ENCODE measurements around the gene ATAD3C. TPM values are rescaled to one million over a fixed set of nuclear protein-coding genes. Genes with fewer than 3 reads are reported as not detected.
"Not testable (repeated sequence)": the region's sequence is repeated elsewhere in the genome, so short reads cannot be mapped to it uniquely, and the experiment has no call there.

ATAD3C gene
- not detected in 2 replicates for total RNA-seq (2014; rRNA removed; shearing (Covaris generic); ENCODE audit: low replicate concordance)

- in situ Hi-C loops (cut with HindIII; ENCODE audit: low pct_unique_long_range_greater_than_20kb, low sequenced_read_pairs): no loop called here
- no peak for DNase-seq (ENCODE audit: low read depth)
Measured at GRCh38 chr1:1449099-1449739, at the start of gene ATAD3C. TSS of gene ATAD3C (plus strand) at chr1:1449689. CDS start at chr1:1450684, 995 bp downstream.

- DNase-seq (ENCODE audit: low read depth): peak; percentile 19
- in situ Hi-C loops (cut with HindIII; ENCODE audit: low pct_unique_long_range_greater_than_20kb, low sequenced_read_pairs): no loop called here
Measured at GRCh38 chr1:1399872-1400575, 49.5 kb upstream of the ATAD3C start.

- in situ Hi-C loops (cut with HindIII; ENCODE audit: low pct_unique_long_range_greater_than_20kb, low sequenced_read_pairs): no loop called here
- no peak for DNase-seq (ENCODE audit: low read depth)
Measured at GRCh38 chr1:1400576-1401456, 48.7 kb upstream of the ATAD3C start.

- no peak for DNase-seq (ENCODE audit: low read depth)
Measured at GRCh38 chr1:1401457-1402010, 48.0 kb upstream of the ATAD3C start.

GRCh38 chr1:1402072-1402900 is 47.2 kb upstream of the ATAD3C start:
- peak; percentile 44 for DNase-seq (ENCODE audit: low read depth)
- in situ Hi-C loops (cut with HindIII; ENCODE audit: low pct_unique_long_range_greater_than_20kb, low sequenced_read_pairs): no loop called here

More at GRCh38 chr1:1401457-1402010, 48.0 kb upstream of the ATAD3C start:
- in situ Hi-C loops (cut with HindIII; ENCODE audit: low pct_unique_long_range_greater_than_20kb, low sequenced_read_pairs): no loop called here

GRCh38 chr1:1402901-1403392 is 46.5 kb upstream of the ATAD3C start:
- DNase-seq (ENCODE audit: low read depth); in situ Hi-C loops (cut with HindIII; ENCODE audit: low pct_unique_long_range_greater_than_20kb, low sequenced_read_pairs): not testable (repeated sequence)

- in situ Hi-C loops (cut with HindIII; ENCODE audit: low pct_unique_long_range_greater_than_20kb, low sequenced_read_pairs): no loop called here
- no peak for DNase-seq (ENCODE audit: low read depth)
Measured at GRCh38 chr1:1403653-1404052, 45.8 kb upstream of the ATAD3C start.

GRCh38 chr1:1406101-1406820 is 43.2 kb upstream of the ATAD3C start:
- in situ Hi-C loops (cut with HindIII; ENCODE audit: low pct_unique_long_range_greater_than_20kb, low sequenced_read_pairs): no loop called here
- DNase-seq (ENCODE audit: low read depth): no peak

GRCh38 chr1:1406821-1407635 is 42.5 kb upstream of the ATAD3C start, which contains the start of gene MRPL20:
TSS of gene MRPL20 (minus strand) at chr1:1407293. CDS start at chr1:1407217, 76 bp downstream.
- DNase-seq (ENCODE audit: low read depth): peak; percentile 76
- in situ Hi-C loops (cut with HindIII; ENCODE audit: low pct_unique_long_range_greater_than_20kb, low sequenced_read_pairs): no loop called here

- peak; percentile 63 for DNase-seq (ENCODE audit: low read depth)
- in situ Hi-C loops (cut with HindIII; ENCODE audit: low pct_unique_long_range_greater_than_20kb, low sequenced_read_pairs): no loop called here
Measured at GRCh38 chr1:1407636-1408318, 41.7 kb upstream of the ATAD3C start.

- DNase-seq (ENCODE audit: low read depth); in situ Hi-C loops (cut with HindIII; ENCODE audit: low pct_unique_long_range_greater_than_20kb, low sequenced_read_pairs): not testable (repeated sequence)
Measured at GRCh38 chr1:1410238-1410637, 39.3 kb upstream of the ATAD3C start.

GRCh38 chr1:1411626-1412025 is 37.9 kb upstream of the ATAD3C start:
- no peak for DNase-seq (ENCODE audit: low read depth)
- in situ Hi-C loops (cut with HindIII; ENCODE audit: low pct_unique_long_range_greater_than_20kb, low sequenced_read_pairs): no loop called here

GRCh38 chr1:1412311-1412902 is 37.1 kb upstream of the ATAD3C start:
- DNase-seq (ENCODE audit: low read depth); in situ Hi-C loops (cut with HindIII; ENCODE audit: low pct_unique_long_range_greater_than_20kb, low sequenced_read_pairs): not testable (repeated sequence)

- in situ Hi-C loops (cut with HindIII; ENCODE audit: low pct_unique_long_range_greater_than_20kb, low sequenced_read_pairs): no loop called here
- DNase-seq (ENCODE audit: low read depth): no peak
Measured at GRCh38 chr1:1415751-1416150, 33.7 kb upstream of the ATAD3C start.

- DNase-seq (ENCODE audit: low read depth); in situ Hi-C loops (cut with HindIII; ENCODE audit: low pct_unique_long_range_greater_than_20kb, low sequenced_read_pairs): not testable (repeated sequence)
Measured at GRCh38 chr1:1417396-1417795, 32.1 kb upstream of the ATAD3C start.
